KMS-11 (cell line): ENCODE data around the gene LENEP.

ENCODE experiments used
- H2AFZ ChIP-seq: fragments of 200-600 bp; sonication (generic); 2 replicates; pipeline ENCODE4 v1.6.1; 2016; ENCODE audit warnings: antibody characterized with exemption, mixed run types, low read depth
- H3K27ac ChIP-seq: fragments of 200-600 bp; sonication (generic); 2 replicates; pipeline ENCODE4 v1.6.1; 2016; ENCODE audit warnings: mild to moderate bottlenecking, mixed run types
- H3K27me3 ChIP-seq: fragments of 200-600 bp; sonication (generic); 2 replicates; pipeline ENCODE4 v1.6.1; 2017; ENCODE audit warnings: mild to moderate bottlenecking, low read depth, mixed run types, moderate library complexity; ENCODE audit not compliant: insufficient read depth
- H3K36me3 ChIP-seq: fragments of 200-600 bp; sonication (generic); 2 replicates; pipeline ENCODE4 v1.6.1; 2017; ENCODE audit warnings: mild to moderate bottlenecking, mixed run types; ENCODE audit not compliant: insufficient read depth
- H3K4me1 ChIP-seq: fragments of 200-600 bp; sonication (generic); 2 replicates; pipeline ENCODE4 v1.6.1; 2016; ENCODE audit warnings: mild to moderate bottlenecking, low read depth, mixed run types; ENCODE audit not compliant: poor library complexity, severe bottlenecking
- H3K4me2 ChIP-seq: fragments of 200-600 bp; sonication (generic); 2 replicates; pipeline ENCODE4 v1.7.0; 2016; ENCODE audit warnings: mild to moderate bottlenecking, mixed run types
- H3K4me3 ChIP-seq: fragments of 200-600 bp; sonication (generic); IDR thresholded peaks from 2 replicates; pipeline ENCODE4 v1.6.1; 2017; ENCODE audit warnings: low read depth, low read length, mixed read lengths; ENCODE audit not compliant: insufficient read depth
- H3K79me2 ChIP-seq: fragments of 200-600 bp; sonication (generic); 2 replicates; pipeline ENCODE4 v1.6.1; 2016; ENCODE audit warnings: low read depth, mixed run types; ENCODE audit not compliant: insufficient read depth
- H3K9ac ChIP-seq: fragments of 200-600 bp; sonication (generic); 2 replicates; pipeline ENCODE4 v1.6.1; 2016; ENCODE audit warnings: mild to moderate bottlenecking, mixed run types
- H4K20me1 ChIP-seq: fragments of 200-600 bp; sonication (generic); 2 replicates; pipeline ENCODE4 v1.6.1; 2016; ENCODE audit warnings: mild to moderate bottlenecking, mixed run types; ENCODE audit not compliant: insufficient read depth
- CTCF ChIP-seq: fragments of 200-600 bp; sonication (generic); conservative IDR thresholded peaks from 2 replicates; pipeline ENCODE4 v1.6.1; 2017; ENCODE audit warnings: low read depth, mild to moderate bottlenecking, antibody characterized with exemption, low read length, moderate library complexity, mixed read lengths

LENEP gene

GRCh38 chr1:155012026-155012546 is 18.7 kb downstream of the LENEP start:
- peaks cover 17% of the 10 kb centered on the region for H3K4me1 ChIP-seq
- no peak overlapping the region for H3K9ac ChIP-seq
- H2AFZ ChIP-seq, result no peak overlapping the region
- TF ChIP-seq CTCF, result no peak
- peaks cover 7% of the 10 kb centered on the region; the same call in 1 of the 2 replicates for H3K36me3 ChIP-seq
- H3K27me3 ChIP-seq, result no peaks in the 10 kb centered on the region
- H3K79me2 ChIP-seq, result peaks cover 15% of the 10 kb centered on the region; the same call in 1 of the 2 replicates
- H3K27ac ChIP-seq, result no peak overlapping the region; the same call in 1 of the 2 replicates
- no peaks in the 10 kb centered on the region for H4K20me1 ChIP-seq
- H3K4me2 ChIP-seq, result no peak overlapping the region
- H3K4me3 ChIP-seq, result no peak overlapping the region

- Histone ChIP-seq H2AFZ (no peak overlapping the region), H4K20me1 (no peaks in the 10 kb centered on the region), H3K4me2 (no peak overlapping the region), H3K4me3 (no peak overlapping the region), H3K4me1 (peaks cover 23% of the 10 kb centered on the region), H3K27ac (peak overlapping the region; percentile 11; the same call in 1 of the 2 replicates), H3K36me3 (peaks cover 7% of the 10 kb centered on the region; the same call in 1 of the 2 replicates), H3K79me2 (peaks cover 6% of the 10 kb centered on the region; the same call in 1 of the 2 replicates), H3K9ac (no peak overlapping the region), H3K27me3 (no peaks in the 10 kb centered on the region)
- no peak for TF ChIP-seq CTCF
Observed at GRCh38 chr1:155012776-155013602, 19.6 kb downstream of the LENEP start.

GRCh38 chr1:155013632-155014031 is 20.2 kb downstream of the LENEP start:
- H3K27ac ChIP-seq, result no peak overlapping the region; the same call in 1 of the 2 replicates
- no peaks in the 10 kb centered on the region for H4K20me1 ChIP-seq
- H3K4me2 ChIP-seq, result no peak overlapping the region
- H3K79me2 ChIP-seq, result peaks cover 6% of the 10 kb centered on the region; the same call in 1 of the 2 replicates
- no peak overlapping the region for H3K9ac ChIP-seq
- peaks cover 7% of the 10 kb centered on the region; the same call in 1 of the 2 replicates for H3K36me3 ChIP-seq
- TF ChIP-seq CTCF, result no peak
- H3K4me1 ChIP-seq, result peaks cover 28% of the 10 kb centered on the region
- no peaks in the 10 kb centered on the region for H3K27me3 ChIP-seq
- H2AFZ ChIP-seq, result no peak overlapping the region
- no peak overlapping the region for H3K4me3 ChIP-seq

GRCh38 chr1:155014709-155015508 is 21.5 kb downstream of the LENEP start:
- no peak for TF ChIP-seq CTCF
- no peak overlapping the region for H3K4me3 ChIP-seq
- peaks cover 32% of the 10 kb centered on the region for H3K4me1 ChIP-seq

More at GRCh38 chr1:155014709-155015508, 21.5 kb downstream of the LENEP start:
- Histone ChIP-seq H3K9ac (no peak overlapping the region), H3K36me3 (peaks cover 7% of the 10 kb centered on the region; the same call in 1 of the 2 replicates), H4K20me1 (no peaks in the 10 kb centered on the region), H2AFZ (no peak overlapping the region), H3K4me2 (no peak overlapping the region), H3K79me2 (no peaks in the 10 kb centered on the region; the same call in 1 of the 2 replicates), H3K27me3 (no peaks in the 10 kb centered on the region), H3K27ac (no peak overlapping the region; the same call in 1 of the 2 replicates)
